ENCODE measurements around the gene FAIM2. TPM values are rescaled to one million over a fixed set of nuclear protein-coding genes. Genes with fewer than 3 reads are reported as not detected.
A peak's percentile ranks its signal among the peaks of the same experiment; 100 is the strongest.

FAIM2 gene
- total and polyA plus RNA-seq, 10 of the 15 experiments (the other 5 are each of a cell fraction or from before 2014, with no cell fraction given) = not detected

GRCh38 chr12:49821373-49822287, 82.1 kb downstream of the FAIM2 start:
- Histone ChIP-seq H3K9me3 (replicated peaks; ENCODE audit: control insufficient read depth, insufficient read depth, low read length) (no peaks in the 10 kb centered on the region), H3K4me2 (ENCODE audit: control insufficient read depth, insufficient read depth) (peak overlapping the region; percentile 26), H3K27me3 (replicated peaks in 1 of 2; ENCODE audit: control insufficient read depth in 2 of 2, insufficient read depth in 2 of 2, low read length in 1 of 2) (no peaks in the 10 kb centered on the region), H3K9ac (ENCODE audit: control insufficient read depth, insufficient read depth, low read length) (no peak overlapping the region), H4K20me1 (ENCODE audit: control insufficient read depth, insufficient read depth) (0 out of 2 replicates have a peak, but pooled peaks cover under 1% of the 10 kb centered on the region), H3K79me2 (ENCODE audit: control insufficient read depth, insufficient read depth, low read length) (peaks cover 14% of the 10 kb centered on the region), H3K27ac (ENCODE audit: control insufficient read depth, insufficient read depth) (peak overlapping the region; percentile 69), H3K4me3 (peak overlapping the region; percentile 8; the same call in 1 of the 2 replicates), H3K4me1 (ENCODE audit: control insufficient read depth, insufficient read depth, low read length) (peaks cover 29% of the 10 kb centered on the region), H2AFZ (ENCODE audit: control insufficient read depth, low read depth, low read length) (no peak overlapping the region; the same call in 1 of the 2 replicates), H3K36me3 (ENCODE audit: control insufficient read depth in 2 of 2, insufficient read depth in 2 of 2, low read length in 1 of 2) (no peaks in the 10 kb centered on the region; a peak in 1 of 4 replicates)
- FAIRE-seq (no peak), DNase-seq (ENCODE audit: low read depth, low spot score) (no peak), ATAC-seq (no peak)
- ChIA-PET SMC1A (ENCODE audit: uncharacterized antibody, unreplicated experiment) (interaction anchor here (0.7 to 1.2 kb wide), 3 partner anchors 15 to 130 kb away, joined by 3 read pairs; no protein-coding TSS in a partner anchor), POLR2A (interaction anchor here (1.0 to 1.9 kb wide), 3 partner anchors 11 to 80 kb away, joined by 3 to 5 read pairs (median 5); partner anchors contain the start of gene TMBIM6), RAD21 (ENCODE audit: unreplicated experiment) (interaction anchor here (0.6 to 1.1 kb wide), 2 partner anchors 9 to 19 kb away, joined by 3 to 6 read pairs; no protein-coding TSS in a partner anchor), CTCF (interaction anchor here (1.2 to 2.0 kb wide), 4 partner anchors 9 to 80 kb away, joined by 4 to 6 read pairs (median 5); partner anchors contain the start of gene TMBIM6)
- BruUV-seq (replicated peaks) = no TSS peak
- in situ Hi-C loops (cut with MboI) = no loop called here
- WGBS (ENCODE audit: insufficient coverage, insufficient replicate concordance, low lambda C conversion rate, missing lambda C conversion rate) = 90% methylated on average over 10 of the region's 10 CpGs
- intact Hi-C loops (cut with micrococcal nuclease; ENCODE audit: unreplicated experiment) = no loop called here
- TF ChIP-seq NBN (IDR thresholded peaks at IDR 0.05) (no peak), MEF2B (IDR thresholded peaks at IDR 0.05; ENCODE audit: partially characterized antibody, poor library complexity, severe bottlenecking) (no peak), PAX8 (IDR thresholded peaks at IDR 0.05) (no peak), RAD21 (IDR thresholded peaks at IDR 0.05; ENCODE audit: insufficient read depth, low read depth, low read length) (no peak), ETV6 (conservative IDR thresholded peaks at IDR 0.05 in 1 of 2, IDR thresholded peaks at IDR 0.05 in 1 of 2; ENCODE audit: borderline replicate concordance in 1 of 2, low read depth in 1 of 2) (no peak), ZNF622 (IDR thresholded peaks at IDR 0.05) (no peak), JUND (IDR thresholded peaks at IDR 0.05; ENCODE audit: low read depth, low read length) (no peak), DPF2 (IDR thresholded peaks at IDR 0.05) (no peak), HSF1 (IDR thresholded peaks at IDR 0.05; ENCODE audit: low read depth, low read length) (no peak), PKNOX1 (IDR thresholded peaks at IDR 0.05) (no peak), ZNF687 (IDR thresholded peaks at IDR 0.05) (no peak), NFXL1 (IDR thresholded peaks at IDR 0.05; ENCODE audit: borderline replicate concordance) (no peak), ZNF217 (IDR thresholded peaks at IDR 0.05) (no peak), USF2 (IDR thresholded peaks at IDR 0.05; ENCODE audit: borderline replicate concordance, low read depth, low read length) (no peak), PML (IDR thresholded peaks at IDR 0.05; ENCODE audit: low read length) (no peak)

All from GM12878 (cell line).